ENCODE measurements around the gene HOXB2. TPM values are rescaled to one million over a fixed set of nuclear protein-coding genes. Genes with fewer than 3 reads are reported as not detected.

HOXB2 gene
- total and polyA plus RNA-seq, 7 experiments from 2014 or later: 3.4 to 46.9 (median 23.1) TPM

GRCh38 chr17:48591255-48592056 is 46.5 kb upstream of the HOXB2 start:
- Mint-ChIP-seq H3K4me3 (peak overlapping the region in 5 of 10 donors; percentile 6 to 81 (median 51)), H3K27me3 (peaks cover 89 to 97% (median 93%) of the 10 kb centered on the region in 5 donors), H3K36me3 (peaks cover 0 to 9% (median 0%) of the 10 kb centered on the region in 5 donors), H3K27ac (no peak overlapping the region), H3K9me3 (no peaks in the 10 kb centered on the region), H3K4me1 (peaks cover 17 to 57% (median 28%) of the 10 kb centered on the region in 7 donors)
- ATAC-seq (no peak), DNase-seq (no peak)
- Histone ChIP-seq H3K4me1 (ENCODE audit: control insufficient read depth in 2 of 2, insufficient read depth in 2 of 2, low read length in 2 of 2) (peaks cover 14 to 21% of the 10 kb centered on the region in 2 donors), H3K27me3 (ENCODE audit: control insufficient read depth in 2 of 2, insufficient read depth in 2 of 2, low read length in 2 of 2) (peaks cover 3 to 40% of the 10 kb centered on the region in 2 donors), H3K9me3 (ENCODE audit: control insufficient read depth in 2 of 3, low read length in 3 of 3) (no peaks in the 10 kb centered on the region), H3K27ac (ENCODE audit: low read depth, low read length) (no peak overlapping the region), H3K4me3 (ENCODE audit: low read length) (no peak overlapping the region), H3K36me3 (ENCODE audit: control insufficient read depth in 2 of 3, insufficient read depth in 3 of 3, low read length in 3 of 3) (no peaks in the 10 kb centered on the region)
- POLR2A ChIA-PET: no interaction called here
- intact Hi-C loops (cut with micrococcal nuclease): loop anchor here (2.0 to 10.0 kb wide), 2 partner anchors 333 to 417 kb away; no protein-coding TSS in a partner anchor
- CTCF ChIA-PET: interaction anchor here (0.6 to 2.6 kb wide), 6 partner anchors 9 to 630 kb away, joined by 3 to 18 read pairs (median 4); no protein-coding TSS in a partner anchor

DNA sequence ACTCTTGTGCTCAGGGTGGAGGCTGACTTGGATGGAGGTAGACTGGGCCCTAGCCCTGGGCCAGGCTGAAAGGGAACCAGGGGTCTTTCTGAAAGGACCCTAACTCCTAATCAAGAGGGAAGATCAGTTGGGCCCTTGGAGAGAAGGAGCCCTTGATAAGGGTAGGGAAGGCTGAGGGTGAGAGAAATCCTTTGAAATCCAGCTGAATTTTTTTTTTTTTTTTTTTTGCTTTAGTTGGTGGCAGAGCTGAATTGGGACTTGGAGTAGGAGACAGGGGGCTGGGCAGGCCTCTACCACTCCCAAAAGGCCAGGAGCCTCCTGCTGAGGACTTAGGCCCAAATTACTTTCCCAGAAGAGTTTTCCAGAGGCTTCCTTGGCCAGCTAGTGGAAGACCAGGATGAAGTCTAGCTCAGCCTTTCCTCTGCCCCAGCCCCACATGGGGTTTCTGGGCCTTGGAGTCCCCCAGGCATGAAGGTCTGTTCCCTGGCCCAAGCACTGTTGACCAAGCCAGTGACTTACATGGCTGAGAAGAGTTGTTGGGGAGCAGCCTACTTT is 45.8 kb upstream of the HOXB2 start:
- Mint-ChIP-seq H3K4me1 (peaks cover 20 to 60% (median 32%) of the 10 kb centered on the region in 7 donors), H3K9me3 (no peaks in the 10 kb centered on the region), H3K36me3 (peaks cover 0 to 9% (median 0%) of the 10 kb centered on the region in 5 donors), H3K27me3 (peaks cover 90 to 97% (median 95%) of the 10 kb centered on the region in 5 donors), H3K27ac (peak overlapping the region in 1 of 9 donors; percentile 40), H3K4me3 (peak overlapping the region in 2 of 10 donors; percentile 6 to 76)
- intact Hi-C loops (cut with micrococcal nuclease): loop anchor here in 1 of 2 donors (10.0 kb wide), 1 partner anchor 416 kb away; no protein-coding TSS in a partner anchor
- no peak for ATAC-seq
- Histone ChIP-seq H3K27ac (ENCODE audit: low read depth, low read length) (no peak overlapping the region), H3K27me3 (ENCODE audit: control insufficient read depth in 2 of 2, insufficient read depth in 2 of 2, low read length in 2 of 2) (peaks cover 8 to 42% of the 10 kb centered on the region in 2 donors), H3K36me3 (ENCODE audit: control insufficient read depth in 2 of 3, insufficient read depth in 3 of 3, low read length in 3 of 3) (no peaks in the 10 kb centered on the region), H3K4me3 (ENCODE audit: low read length) (no peak overlapping the region), H3K9me3 (ENCODE audit: control insufficient read depth in 2 of 3, low read length in 3 of 3) (no peaks in the 10 kb centered on the region), H3K4me1 (ENCODE audit: control insufficient read depth in 2 of 2, insufficient read depth in 2 of 2, low read length in 2 of 2) (peaks cover 20 to 23% of the 10 kb centered on the region in 2 donors)
- ChIA-PET POLR2A (interaction anchor here (0.6 kb wide), 1 partner anchor 335 kb away, joined by 3 read pairs; no protein-coding TSS in a partner anchor), CTCF (interaction anchor here (0.7 to 2.6 kb wide), 3 partner anchors 27 to 216 kb away, joined by 3 to 8 read pairs (median 4); no protein-coding TSS in a partner anchor)
- DNase-seq: no peak

DNA sequence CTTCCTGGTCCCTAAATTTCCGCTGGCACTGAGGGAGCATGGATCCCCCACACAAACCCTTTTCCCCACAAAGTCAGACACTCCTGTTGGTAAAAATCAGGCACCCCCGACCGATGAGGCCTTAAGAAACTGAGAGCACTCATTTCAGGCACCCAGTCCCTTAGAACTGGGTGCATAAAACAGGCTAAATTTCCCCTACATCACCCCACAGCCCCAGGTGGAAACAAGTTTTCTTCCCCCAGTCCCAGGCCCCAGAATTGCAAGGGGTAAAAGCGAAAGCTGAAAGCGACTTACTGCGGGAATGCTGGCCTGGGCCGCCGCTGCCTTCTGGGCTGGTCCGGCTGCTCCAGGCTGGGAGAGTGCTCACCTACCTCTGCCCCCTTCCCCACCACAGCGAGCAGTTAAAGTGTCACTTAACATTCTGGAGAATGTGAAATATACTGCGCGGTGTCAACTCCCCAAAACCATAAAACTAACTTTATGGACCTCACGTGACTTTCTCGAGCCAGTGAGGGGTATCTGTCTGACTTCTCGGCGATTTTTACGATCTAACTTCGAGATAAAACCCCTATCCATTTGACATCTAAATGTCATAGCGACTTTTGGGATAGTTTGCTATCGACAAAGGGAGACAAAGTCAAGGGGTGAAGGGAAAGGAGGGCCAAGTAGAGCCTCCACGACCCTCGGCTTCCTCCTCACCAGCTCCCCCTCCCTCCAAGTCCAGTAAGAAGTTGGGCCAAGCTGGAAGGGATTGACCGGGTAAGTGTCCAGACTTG is 45.1 kb upstream of the HOXB2 start, which contains the start of gene HOXB3:
Gene HOXB3, minus strand, starts transcription at position 411 of the 776 bp plus-strand sequence. CDS start 37,767 bp downstream, outside the sequence.
- no peaks in the 10 kb centered on the region for H3K9me3 Mint-ChIP-seq
- H3K4me3 Mint-ChIP-seq: peak within 1 kb of the TSS in 2 of 10 donors; percentile 6 to 76
- peaks cover 87 to 97% (median 94%) of the 10 kb centered on the region in 5 donors for H3K27me3 Mint-ChIP-seq
- Histone ChIP-seq H3K9me3 (ENCODE audit: control insufficient read depth in 2 of 3, low read length in 3 of 3) (no peaks in the 10 kb centered on the region), H3K27ac (ENCODE audit: low read depth, low read length) (no peak within 1 kb of the TSS), H3K36me3 (ENCODE audit: control insufficient read depth in 2 of 3, insufficient read depth in 3 of 3, low read length in 3 of 3) (no peaks in the 10 kb centered on the region), H3K27me3 (ENCODE audit: control insufficient read depth in 2 of 2, insufficient read depth in 2 of 2, low read length in 2 of 2) (peaks cover 8 to 43% of the 10 kb centered on the region in 2 donors), H3K4me3 (ENCODE audit: low read length) (no peak within 1 kb of the TSS), H3K4me1 (ENCODE audit: control insufficient read depth in 2 of 2, insufficient read depth in 2 of 2, low read length in 2 of 2) (peaks cover 21 to 25% of the 10 kb centered on the region in 2 donors)
- ChIA-PET POLR2A (interaction anchor here (0.6 to 1.4 kb wide), 2 partner anchors 16 to 334 kb away, joined by 3 to 5 read pairs; no protein-coding TSS in a partner anchor), CTCF (interaction anchor here (0.7 to 2.6 kb wide), 4 partner anchors 28 to 215 kb away, joined by 3 to 8 read pairs (median 4); no protein-coding TSS in a partner anchor)
- intact Hi-C loops (cut with micrococcal nuclease): loop anchor here in 1 of 2 donors (10.0 kb wide), 1 partner anchor 415 kb away; no protein-coding TSS in a partner anchor
- peaks cover 0 to 9% (median 0%) of the 10 kb centered on the region in 5 donors for H3K36me3 Mint-ChIP-seq
- peaks cover 26 to 66% (median 39%) of the 10 kb centered on the region in 7 donors for H3K4me1 Mint-ChIP-seq
- no peak for ATAC-seq
- H3K27ac Mint-ChIP-seq: peak within 1 kb of the TSS in 1 of 9 donors; percentile 40
- no peak for DNase-seq

DNA sequence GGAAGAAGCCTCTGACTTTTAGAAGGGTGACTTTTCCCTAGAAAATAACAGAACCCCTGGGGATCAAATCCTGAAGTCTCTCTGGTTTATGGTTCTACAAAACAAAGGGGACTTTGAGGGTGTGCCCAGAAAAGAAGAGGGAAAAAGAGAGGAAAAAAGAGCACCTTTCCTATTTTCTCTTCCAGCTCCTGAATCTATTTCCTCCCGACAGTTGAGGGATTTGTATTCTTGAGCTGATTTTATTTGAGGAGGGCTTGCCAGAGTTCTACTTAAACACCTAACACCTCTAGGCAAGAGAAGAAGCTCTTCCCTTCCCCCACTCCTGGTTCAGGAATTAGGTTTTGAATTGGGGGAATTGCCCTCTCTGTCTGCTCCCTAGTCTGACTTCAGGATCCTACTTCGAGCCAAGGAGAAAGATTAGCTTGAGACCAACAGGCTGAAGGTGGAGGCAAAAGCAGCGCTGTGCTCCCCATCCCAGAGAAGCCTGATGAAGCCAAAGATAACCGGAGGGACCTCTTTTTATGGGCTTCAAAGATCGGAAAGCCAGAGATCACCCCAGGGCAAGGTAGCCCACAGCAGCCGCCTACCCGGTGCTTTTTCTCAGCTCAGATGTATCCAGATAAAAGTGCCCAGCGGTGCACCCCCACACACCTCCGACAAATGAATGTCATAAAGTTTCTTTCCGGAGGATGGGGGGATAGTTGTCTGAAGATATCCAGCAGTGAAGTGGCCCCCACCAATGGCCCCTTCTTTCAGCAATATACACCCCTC is 44.3 kb upstream of the HOXB2 start:
- DNase-seq: no peak
- H3K9me3 Mint-ChIP-seq: no peaks in the 10 kb centered on the region
- CTCF ChIA-PET: interaction anchor here (0.8 to 2.6 kb wide), 3 partner anchors 30 to 97 kb away, joined by 3 to 8 read pairs (median 3); no protein-coding TSS in a partner anchor

DNA sequence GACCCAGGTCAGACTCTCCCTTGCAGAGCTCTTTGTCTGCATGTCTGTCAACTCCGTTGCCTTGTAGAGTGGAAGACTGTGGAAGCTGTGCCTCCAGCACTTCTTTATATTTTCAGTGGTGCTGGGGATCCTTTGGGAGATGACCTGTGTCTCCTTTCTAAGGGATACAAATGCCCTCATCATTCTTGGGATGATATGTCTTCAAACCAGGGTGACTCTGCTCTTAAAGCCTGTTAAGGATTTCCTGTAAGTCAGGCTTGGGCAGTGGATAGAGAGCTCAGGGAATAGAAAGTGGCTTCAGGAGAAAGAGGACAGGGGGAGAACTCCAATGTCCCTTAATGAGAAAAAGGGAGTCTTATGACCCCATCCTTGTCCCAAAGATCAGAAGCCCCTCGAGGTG is 43.6 kb upstream of the HOXB2 start:
- ChIA-PET CTCF (interaction anchor here (0.8 to 3.0 kb wide), 10 partner anchors 75 to 470 kb away, joined by 3 to 10 read pairs (median 3); no protein-coding TSS in a partner anchor), POLR2A (interaction anchor here (1.1 to 1.4 kb wide), 2 partner anchors 14 to 242 kb away, joined by 3 to 5 read pairs; no protein-coding TSS in a partner anchor)
- peaks cover 0 to 10% (median 0%) of the 10 kb centered on the region in 5 donors for H3K36me3 Mint-ChIP-seq
- Histone ChIP-seq H3K4me1 (ENCODE audit: control insufficient read depth in 2 of 2, insufficient read depth in 2 of 2, low read length in 2 of 2) (peaks cover 20 to 23% of the 10 kb centered on the region in 2 donors), H3K36me3 (ENCODE audit: control insufficient read depth in 2 of 3, insufficient read depth in 3 of 3, low read length in 3 of 3) (no peaks in the 10 kb centered on the region), H3K9me3 (ENCODE audit: control insufficient read depth in 2 of 3, low read length in 3 of 3) (no peaks in the 10 kb centered on the region), H3K27ac (ENCODE audit: low read depth, low read length) (no peak overlapping the region), H3K27me3 (ENCODE audit: control insufficient read depth in 2 of 2, insufficient read depth in 2 of 2, low read length in 2 of 2) (peaks cover 8 to 37% of the 10 kb centered on the region in 2 donors), H3K4me3 (ENCODE audit: low read length) (no peak overlapping the region)
- DNase-seq (no peak), ATAC-seq (no peak)
- no peaks in the 10 kb centered on the region for H3K9me3 Mint-ChIP-seq
- peak overlapping the region in 2 of 9 donors; percentile 46 to 59 for H3K27ac Mint-ChIP-seq
- intact Hi-C loops (cut with micrococcal nuclease): no loop called here
- H3K4me1 Mint-ChIP-seq: peaks cover 27 to 68% (median 37%) of the 10 kb centered on the region in 7 donors
- H3K4me3 Mint-ChIP-seq: peak overlapping the region in 1 of 10 donors; percentile 8
- H3K27me3 Mint-ChIP-seq: peaks cover 90 to 99% (median 95%) of the 10 kb centered on the region in 5 donors

More for the DNA sequence above, 44.3 kb upstream of the HOXB2 start:
- H3K27ac Mint-ChIP-seq: no peak overlapping the region
- Histone ChIP-seq H3K4me3 (ENCODE audit: low read length) (no peak overlapping the region), H3K36me3 (ENCODE audit: control insufficient read depth in 2 of 3, insufficient read depth in 3 of 3, low read length in 3 of 3) (no peaks in the 10 kb centered on the region), H3K27me3 (ENCODE audit: control insufficient read depth in 2 of 2, insufficient read depth in 2 of 2, low read length in 2 of 2) (peaks cover 8 to 38% of the 10 kb centered on the region in 2 donors), H3K27ac (ENCODE audit: low read depth, low read length) (no peak overlapping the region), H3K9me3 (ENCODE audit: control insufficient read depth in 2 of 3, low read length in 3 of 3) (no peaks in the 10 kb centered on the region), H3K4me1 (ENCODE audit: control insufficient read depth in 2 of 2, insufficient read depth in 2 of 2, low read length in 2 of 2) (peaks cover 21 to 28% of the 10 kb centered on the region in 2 donors)
- peaks cover 90 to 98% (median 94%) of the 10 kb centered on the region in 5 donors for H3K27me3 Mint-ChIP-seq
- H3K36me3 Mint-ChIP-seq: peaks cover 0 to 9% (median 0%) of the 10 kb centered on the region in 5 donors
- intact Hi-C loops (cut with micrococcal nuclease): no loop called here
- ATAC-seq: no peak
- H3K4me3 Mint-ChIP-seq: peak overlapping the region in 1 of 10 donors; percentile 38
- peaks cover 27 to 69% (median 40%) of the 10 kb centered on the region in 7 donors for H3K4me1 Mint-ChIP-seq
- POLR2A ChIA-PET: interaction anchor here (1.1 to 1.4 kb wide), 2 partner anchors 15 to 243 kb away, joined by 3 to 5 read pairs; no protein-coding TSS in a partner anchor
